Measurements from ENCODE around the gene MYH9.
"Not testable (repeated sequence)": the region's sequence is repeated elsewhere in the genome, so short reads cannot be mapped to it uniquely, and the experiment has no call there.

MYH9 gene

DNA sequence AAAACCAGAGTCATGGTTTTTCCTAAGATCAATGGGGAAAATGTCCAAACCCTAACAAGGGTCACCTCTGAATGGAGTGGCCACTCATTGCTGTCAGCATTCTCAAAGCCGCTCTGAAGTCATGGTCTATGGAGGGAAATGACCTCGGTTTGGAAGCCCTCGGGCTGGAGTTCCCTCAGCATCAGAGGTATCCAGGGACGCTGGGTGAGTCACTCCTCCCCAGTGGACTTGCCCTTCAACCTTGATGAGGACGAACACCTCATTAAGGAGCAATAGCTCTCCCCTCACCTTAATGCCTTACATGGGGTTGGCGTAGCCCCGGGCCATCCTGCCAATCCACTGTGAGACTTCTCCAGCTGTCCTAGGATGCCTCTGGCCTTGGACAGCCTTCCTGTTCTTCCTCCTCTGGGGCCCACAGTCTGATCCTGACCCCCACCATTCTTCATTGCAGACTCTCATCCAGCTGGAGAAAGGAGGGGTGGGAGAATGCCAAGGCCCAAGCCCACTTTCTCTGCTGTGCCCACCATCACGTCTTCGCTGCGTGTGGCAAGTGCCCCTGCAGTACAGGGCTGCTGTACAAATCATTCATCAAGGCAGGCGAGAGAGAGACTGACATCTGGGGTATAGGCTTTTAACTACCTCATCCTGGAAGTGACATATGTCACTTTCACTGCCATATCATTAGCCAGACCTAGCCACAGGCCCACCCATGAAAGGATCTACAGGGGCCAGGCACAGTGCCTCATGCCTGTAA lies 25.4 kb upstream of the MYH9 start:
- DNase-seq = no peak

DNA sequence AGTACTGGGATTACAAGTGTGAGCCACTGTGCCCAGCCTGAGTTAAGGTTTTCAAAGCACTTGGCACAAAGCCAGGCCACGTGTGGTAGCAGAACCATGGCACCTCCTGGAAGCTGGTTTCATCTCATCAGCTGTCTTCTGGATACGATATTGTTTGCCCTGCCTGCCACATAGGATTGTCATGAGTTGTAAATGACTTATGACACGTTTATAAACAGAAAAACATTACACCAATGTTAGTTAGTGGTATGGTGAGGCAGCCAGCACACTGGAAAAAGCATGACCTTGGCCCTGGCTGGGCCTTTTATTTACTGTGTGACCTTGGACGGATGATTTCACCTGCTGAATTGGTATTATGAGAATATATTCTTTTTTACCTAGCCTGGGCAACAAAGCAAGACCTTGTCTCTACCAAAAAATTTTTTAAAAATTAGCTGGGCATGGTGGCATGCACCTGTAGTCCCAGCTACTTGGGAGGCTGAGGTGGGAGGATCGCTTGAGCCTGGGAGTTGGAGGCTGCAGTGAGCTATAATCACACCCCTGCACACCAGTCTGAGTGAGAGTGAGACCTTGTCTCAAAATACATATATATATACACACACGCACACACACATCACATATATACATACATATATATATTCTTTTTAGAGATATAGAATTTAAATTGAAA lies 24.0 kb upstream of the MYH9 start:
- DNase-seq = peak; percentile 67

DNA sequence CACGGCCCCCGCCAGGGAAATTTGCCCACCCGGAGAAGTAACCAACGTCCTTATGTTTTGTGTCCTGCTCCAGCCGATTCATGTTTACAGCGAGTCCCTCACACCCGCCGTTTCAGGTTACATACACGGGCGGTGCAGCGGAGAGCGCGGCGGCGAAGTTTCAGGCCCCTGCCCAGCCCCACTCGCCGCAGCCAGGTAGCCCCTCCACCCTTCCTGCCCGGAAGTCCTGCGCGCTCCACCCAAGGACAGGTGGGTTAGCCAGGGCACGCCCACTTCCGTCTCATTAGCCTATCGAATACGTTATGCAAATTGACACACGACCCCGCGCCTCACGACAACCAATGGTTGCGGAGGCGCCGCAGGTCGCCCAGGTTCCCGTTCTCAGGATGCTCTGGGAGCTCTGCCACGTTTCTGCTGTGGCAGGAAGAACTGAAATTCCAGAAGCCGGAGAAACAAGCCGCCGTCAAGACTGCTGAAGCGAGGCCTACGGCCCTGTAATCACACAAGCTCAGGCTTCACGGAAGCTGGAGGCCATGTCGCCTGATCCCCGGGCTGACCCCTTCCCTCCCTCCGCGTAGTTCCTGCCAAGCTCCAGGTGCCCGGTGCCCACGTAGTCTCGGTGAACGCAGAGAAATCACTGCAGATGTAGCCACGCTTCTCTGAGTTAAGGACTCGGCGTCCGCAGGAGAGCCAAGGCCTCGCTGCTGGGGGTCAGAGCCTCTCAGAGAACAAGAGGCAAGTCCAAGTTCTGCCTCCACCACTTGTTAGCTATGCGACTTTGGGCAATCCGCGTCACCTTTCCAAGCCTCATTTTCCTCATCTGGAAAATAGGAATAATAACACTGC lies 22.4 kb upstream of the MYH9 start:
- DNase-seq = peak; percentile 84

DNA sequence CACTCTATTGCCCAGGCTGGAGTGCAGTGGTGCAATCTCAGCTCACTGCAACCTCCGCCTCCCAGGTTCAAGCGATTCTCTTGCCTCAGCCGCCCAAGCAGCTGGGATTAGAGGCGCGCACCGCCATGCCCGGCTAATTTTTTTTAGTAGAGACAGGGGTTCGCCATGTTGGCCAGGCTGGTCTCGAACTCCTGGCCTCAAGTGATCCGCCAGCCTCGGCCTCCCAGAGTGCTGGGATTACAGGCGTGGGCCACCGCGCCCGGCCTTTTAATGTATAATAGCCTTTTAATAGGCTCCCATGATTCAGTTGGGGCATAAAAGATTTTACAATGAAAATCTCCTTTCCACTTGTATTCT lies 21.8 kb upstream of the MYH9 start:
- not testable (repeated sequence) for DNase-seq

DNA sequence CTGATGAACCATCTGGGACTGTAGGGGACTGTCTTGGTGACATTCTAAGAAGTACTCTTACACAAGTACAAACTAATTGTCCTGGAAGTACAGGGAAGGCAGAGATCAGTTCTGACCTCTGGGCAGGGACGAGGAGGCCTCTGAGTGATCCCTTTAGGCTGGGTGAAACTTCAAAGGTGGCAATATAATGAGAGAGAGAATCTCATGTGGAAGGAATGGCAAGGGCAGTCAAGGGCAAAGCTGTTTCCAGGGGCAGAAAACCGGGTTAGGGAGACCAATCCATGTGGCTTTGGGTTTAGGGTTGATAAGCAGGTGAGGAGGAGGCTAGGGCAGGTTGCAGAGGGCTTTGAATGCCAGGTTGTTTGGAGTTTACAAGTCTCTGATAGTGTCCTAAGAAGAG lies 21.3 kb upstream of the MYH9 start:
- no peak for DNase-seq

DNA sequence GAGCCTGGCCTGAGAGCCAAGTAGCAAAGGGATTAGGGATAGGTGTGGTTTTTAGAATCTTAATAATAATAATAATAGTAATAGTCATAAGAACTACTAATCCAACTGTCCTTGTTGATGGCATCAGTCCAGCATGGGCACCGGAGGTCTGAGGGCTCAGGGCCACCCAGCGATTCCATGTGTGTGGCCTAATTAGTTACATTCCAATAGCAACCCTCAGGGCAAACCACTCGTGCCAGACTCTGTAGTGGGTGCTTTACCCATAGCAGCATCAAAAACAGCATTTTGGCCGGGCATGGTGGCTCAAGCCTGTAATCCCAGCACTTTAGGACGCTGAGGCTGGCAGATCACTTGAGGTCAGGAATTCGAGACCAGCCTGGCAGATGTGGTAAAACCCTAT lies 19.0 kb upstream of the MYH9 start:
- DNase-seq = no peak

DNA sequence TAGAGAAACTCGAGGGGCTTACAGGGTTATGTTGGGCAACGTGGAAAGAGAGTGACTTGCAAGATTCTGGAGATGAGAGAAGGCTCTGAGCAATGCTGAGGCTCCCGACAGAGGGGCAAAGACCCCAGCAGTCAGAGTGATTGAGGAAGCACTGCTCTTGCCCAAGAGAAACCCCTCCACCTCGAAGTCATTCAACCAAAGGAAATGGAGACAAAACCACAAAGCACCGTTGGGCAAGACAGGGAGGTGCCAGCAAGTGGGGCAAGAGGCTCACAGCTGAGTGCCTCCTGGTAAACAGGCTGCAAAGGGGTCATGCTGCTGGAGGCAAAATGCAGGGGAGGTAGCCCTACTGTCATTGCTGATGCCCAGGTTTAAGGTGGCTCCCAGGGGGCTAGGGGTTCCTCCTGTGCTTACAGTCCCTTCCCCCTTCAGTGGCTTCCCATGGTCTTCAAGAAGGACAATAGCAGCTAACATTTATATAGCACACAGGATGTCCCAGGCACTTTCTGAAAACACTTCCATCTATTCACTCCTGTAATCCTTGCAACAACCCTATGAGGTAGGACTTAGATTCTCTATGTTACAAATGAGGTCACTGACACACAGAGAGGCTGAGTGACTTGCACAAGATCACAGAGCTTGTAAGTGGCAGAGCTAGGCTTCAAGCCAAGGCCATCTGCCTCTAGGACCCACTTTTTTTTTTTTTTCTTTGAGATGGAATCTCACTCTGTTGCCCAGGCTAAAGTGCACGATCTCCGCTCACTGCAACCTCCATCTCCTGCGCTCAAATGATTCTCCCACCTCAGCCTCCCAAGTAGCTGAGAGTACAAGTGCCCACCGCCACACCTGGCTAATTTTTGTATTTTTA lies 18.1 kb upstream of the MYH9 start:
- DNase-seq = peak; percentile 68

DNA sequence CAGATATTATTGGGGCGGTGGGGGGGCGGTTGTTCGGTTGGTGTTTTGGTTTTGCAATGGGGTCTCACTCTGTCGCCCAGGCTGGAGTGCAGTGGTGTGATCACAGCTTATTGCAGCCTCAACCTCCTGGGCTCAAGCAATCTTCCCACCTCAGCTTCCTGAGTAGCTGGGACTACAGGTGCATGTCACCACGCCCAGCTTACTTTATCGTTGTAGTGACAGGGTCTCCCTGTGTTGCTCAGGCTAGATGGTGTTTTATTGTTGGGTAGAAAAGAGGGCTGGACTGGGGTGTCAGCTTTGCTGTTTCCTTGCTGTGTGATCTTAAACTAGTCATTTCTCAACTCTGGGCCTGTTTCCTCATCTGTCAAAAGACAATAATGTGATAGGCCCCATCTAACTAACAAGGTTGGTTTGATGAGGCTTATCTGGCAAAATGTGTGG lies 17.5 kb upstream of the MYH9 start:
- DNase-seq = peak; percentile 32

DNA sequence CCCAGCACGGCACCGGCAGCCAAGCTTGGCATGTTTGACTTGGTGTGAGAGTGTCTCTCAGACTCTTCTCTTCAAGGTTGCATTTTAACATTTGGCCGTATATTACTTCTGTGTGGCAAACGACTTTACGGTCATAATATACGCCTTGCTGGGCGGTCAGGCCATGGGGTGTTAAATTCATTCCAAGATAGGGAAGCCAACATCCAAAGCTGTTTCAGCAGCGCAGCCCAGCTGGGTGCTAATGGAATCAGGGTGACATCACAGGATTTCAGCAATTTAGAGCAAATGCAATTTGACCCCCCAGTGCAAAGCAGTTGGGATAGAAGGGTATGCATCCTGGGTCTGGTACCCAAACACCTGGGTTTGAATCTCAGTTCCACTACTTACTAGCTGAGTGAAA lies 16.7 kb upstream of the MYH9 start:
- no peak for DNase-seq

DNA sequence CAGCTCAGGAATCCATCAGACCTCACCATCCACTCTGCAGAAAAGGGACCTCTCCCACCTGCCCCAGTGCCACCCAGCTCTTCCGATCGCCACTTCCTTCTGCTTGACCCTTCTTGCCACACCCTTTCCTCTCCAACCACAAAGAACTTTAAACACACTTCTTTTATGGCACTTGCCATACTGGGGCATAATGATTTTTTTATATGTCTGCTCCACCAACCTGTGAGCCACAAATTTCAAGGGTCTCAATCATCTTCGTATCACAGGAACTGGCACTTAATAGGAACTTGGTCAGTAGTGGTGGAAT lies 11.7 kb upstream of the MYH9 start:
- DNase-seq = no peak

DNA sequence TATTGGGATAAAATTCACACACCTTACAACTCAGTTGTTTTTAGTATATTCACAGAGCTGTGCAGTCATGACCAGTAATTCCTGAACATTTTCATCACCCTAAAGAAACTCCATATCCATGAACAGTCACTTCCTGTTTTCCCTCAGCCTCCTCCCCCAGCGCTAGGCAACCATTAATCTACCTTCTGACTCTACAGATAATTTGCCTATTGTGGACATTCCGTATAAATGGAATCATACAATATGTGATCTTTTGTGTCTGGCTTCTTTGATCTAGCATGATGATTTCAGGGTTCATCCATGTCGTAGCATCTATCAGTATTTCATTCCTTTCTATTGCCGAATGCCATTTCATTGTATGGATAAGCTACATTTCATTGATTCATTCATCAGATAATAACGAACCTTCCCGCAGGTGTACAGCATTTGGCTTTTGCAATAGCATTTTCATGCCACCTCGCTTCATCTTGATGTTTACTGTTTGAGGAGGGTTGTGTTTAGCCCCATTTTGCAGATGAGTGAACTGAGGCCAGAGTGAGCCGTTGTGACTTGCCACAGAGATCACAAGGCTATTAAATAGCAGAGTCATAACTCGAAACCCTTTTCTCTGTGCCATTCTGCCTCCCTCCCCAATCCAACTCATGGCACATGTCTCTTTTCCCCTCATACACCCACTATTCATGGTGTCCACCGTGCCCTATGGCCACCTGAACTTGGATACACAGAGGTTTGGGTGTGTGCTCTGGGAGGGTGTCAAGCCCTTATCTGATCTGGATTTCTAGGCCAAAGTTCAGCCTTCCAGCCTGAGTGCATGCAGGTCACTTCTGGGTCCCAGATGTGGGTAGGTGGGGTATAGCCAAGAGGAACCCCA lies 11.1 kb upstream of the MYH9 start:
- no peak for DNase-seq

DNA sequence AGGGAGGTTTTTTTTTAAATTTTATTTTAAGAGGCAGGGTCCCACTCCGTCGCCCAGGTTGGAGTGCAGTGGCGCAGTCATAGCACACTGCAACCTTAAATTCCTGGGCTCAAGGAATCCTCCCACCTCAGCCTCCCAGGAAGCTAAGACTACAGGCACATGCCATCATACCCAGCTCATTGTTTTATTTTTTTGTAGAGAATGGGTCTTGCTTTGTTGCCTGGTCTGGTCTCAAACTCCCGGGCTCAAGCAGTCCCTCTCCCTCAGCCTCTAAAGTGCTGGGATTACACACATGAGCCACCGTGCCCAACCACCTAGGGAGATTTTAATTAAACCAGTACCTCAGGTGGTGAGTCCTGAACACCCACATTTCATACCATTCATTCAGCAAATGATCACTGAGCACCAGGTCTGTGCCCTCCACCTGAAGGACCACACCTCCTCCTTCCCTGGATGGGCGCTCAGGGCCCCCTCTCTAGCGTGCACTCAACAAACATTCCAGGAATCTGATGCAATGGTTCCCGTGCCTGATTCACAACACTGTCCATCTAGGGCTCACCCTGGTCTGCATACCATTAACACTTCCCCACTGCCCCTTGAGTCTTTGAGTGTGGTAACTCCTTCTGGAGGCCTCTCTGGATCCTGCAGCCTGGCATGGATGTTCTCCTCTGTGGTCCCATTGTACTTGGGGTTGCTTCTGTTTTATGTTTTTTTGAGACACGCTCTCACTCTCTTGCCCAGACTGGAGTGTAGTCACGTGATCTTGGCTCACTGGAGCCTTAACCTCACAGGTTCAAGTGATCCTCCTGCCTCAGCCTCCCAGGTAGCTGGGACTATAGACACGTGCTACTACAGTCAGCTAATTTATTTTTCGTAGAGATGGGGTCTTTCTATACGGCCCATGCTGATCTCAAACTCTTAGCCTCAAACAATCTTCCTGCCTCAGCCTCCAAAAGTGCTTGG lies 9.6 kb upstream of the MYH9 start:
- DNase-seq = no peak

DNA sequence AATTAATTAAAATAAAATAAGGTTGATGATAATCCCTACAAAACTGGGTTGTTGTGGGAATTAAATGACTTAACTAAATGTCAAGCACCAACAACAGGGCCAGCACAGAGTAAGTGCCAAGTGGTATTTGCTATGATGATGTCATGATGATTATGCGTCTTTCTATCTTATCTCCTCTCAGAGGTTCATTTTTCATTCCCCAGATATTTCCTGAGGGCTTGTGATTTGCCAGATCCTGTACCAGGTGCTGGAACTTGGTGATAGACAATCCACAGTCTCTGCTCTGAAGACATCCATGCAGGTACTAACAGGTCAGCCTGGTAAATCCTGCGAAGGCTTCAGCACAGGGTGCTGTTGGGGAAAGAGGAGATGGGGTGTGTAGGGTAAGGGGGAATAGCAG lies 8.1 kb upstream of the MYH9 start:
- no peak for DNase-seq

DNA sequence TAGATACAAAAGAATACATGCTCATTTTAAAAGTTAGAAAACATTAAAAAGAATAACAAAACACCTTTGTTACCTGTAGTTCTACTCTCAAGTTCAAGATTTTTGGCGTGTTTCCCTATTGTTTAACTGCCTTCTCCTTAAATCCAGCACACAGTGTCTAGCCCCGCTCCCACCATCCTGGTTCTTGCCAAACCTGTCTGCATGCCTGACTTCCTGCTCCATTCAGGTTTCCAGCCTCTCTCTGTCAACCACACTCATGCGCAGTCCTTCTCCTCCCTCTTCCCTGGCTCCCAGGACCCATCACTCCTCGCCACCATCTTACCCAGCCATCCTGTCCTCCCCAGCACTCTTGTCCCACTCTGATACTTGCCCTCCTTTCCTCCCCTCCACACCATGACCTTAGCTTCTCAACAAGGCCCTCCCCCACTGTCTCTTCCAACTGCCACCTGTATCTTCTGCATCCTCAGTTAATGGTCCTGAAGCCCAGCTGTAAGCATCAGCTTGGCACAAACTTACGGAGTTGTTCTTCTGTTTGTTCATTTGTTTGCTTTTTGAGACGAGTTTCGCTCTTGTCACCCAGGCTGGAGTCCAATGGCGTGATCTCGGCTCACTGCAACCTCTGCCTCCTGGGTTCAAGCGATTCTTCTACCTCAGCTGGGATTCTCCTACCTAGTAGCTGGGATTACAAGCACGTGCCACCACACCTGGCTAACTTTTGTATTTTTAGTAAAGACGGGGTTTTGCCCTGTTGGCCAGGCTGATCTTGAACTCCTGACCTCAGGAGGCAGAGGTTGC lies 7.5 kb upstream of the MYH9 start:
- DNase-seq = no peak

DNA sequence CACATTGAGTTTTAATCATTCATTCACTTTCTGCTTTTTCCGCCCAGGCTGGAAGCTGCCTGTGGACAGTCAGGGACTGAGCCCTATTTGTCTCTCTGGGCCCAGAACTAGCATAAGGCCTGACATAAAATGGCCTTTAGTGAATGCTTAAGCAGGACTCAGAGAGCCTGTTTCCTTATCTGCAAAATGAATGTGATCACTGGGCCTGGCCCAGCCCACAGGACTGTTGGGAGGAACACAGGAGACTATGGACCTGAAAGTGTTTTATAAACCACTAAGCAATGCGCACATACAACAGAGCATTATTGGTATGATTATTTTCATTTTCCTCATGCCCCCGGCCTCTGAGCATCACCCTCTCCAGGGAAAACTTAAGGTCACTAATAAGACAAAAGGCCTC lies 3.9 kb upstream of the MYH9 start:
- DNase-seq = no peak

DNA sequence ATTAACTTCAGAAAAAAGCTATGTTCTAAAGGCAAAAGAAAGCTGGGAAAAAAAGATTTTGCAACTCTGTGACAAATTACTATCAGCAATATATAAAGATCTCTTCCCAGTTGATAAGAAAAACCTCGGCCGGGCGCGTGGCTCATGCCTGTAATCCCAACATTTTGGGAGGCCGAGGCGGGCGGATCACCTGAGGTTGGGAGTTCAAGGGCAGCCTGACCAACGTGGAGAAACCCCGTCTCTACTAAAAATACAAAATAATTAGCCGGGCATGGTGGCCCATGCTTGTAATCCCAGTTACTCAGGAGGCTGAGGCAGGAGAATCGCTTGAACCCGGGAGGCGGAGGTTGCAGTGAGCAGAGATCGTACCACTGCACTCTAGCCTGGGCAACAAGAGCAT lies 1.4 kb upstream of the MYH9 start:
- not testable (repeated sequence) for DNase-seq

DNA sequence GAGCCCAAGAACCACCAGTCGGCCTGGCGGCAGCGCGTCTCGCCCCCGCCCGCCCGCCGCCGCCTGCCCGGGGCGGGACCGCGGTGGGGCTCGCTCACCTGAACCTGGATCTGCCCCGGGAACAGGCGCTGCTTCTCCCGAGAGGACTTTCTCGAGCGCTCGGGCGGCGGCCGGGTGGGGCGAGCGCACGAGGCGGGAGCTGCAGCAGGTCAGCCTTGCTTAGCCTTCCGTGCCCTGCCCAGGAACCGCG lies 133 bp downstream of the MYH9 start:
- no peak for DNase-seq

DNA sequence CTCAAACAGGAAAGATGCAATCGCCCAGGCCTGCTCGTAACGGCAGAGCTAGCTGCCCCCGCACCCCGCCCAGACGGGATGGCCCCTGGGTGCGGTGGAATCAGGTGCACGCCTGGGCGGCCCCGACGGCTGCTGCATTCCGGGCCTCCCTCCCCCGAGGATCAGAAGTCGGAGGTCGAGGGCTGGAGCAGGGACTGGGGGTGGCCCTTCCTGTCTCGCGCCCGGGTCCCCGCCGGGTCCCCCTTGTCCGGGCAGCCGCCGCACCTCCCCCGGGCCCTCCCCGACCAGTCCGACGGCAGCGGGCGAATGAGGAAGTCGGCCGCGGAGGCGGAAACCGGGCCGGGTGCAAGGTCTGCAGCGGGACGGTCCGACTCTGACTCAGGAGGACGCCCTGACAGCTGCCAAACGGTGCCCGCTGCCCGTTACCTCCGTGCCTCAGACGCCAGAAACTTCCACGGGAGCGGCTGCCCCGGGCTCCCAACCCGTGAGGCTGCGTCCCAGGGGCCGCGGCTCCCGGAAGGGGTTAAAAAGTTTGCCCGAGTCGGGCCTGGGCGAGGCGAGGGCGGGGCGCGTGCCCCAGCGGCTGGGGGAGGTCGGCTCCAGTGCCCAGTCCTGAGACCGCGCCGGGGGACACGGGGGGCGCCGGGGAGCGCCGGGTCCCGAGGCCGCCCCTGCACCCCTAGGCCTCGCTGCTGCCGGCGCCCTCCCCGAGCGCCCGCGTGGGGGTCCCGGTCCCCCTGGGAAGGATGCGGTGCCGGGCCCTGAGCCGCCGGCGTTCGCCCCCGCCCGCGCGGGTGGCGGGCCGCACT lies 663 bp downstream of the MYH9 start:
- DNase-seq = peak; percentile 62

DNA sequence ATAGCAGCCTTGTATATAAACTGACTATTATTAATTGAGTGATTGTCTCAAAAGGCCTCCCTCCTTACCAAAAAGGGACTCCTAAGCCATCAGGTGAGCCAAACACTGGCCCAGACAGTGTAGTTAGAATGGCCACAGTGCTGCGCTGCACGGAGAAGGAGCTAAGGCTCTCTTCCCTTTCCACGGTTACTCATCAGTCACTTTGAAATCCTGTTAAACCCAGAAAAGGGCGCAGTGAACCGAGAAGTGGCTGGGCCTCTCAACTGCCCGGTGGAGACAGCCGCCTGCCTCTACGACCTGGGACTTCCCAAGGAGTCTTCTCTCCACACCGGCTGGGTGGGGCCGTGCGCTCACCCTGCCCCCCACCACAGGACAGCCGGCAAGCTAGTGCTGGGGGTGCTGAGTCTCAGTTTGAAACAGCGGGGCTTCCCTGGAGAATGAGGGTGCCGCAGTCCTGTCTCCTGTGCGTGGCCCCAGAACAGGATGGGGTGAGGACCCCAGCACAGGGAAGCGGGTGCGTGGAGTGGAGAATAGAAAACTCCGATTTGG lies 1.3 kb downstream of the MYH9 start:
- peak; percentile 38 for DNase-seq

All from CD4-positive, alpha-beta T cell treated with Interleukin-6 for 4 hours (primary cell).